Stimulated activated CD8-positive, alpha-beta memory T cell treated with anti-CD3 and anti-CD28 coated beads, Interleukin-4, amount 100 ng/mL, for 24 hours (primary cell): Measurements from ENCODE around the gene NFIX.
"Not testable (repeated sequence)": the region's sequence is repeated elsewhere in the genome, so short reads cannot be mapped to it uniquely, and the experiment has no call there.

ENCODE experiments used
- DNase-seq: peaks from one replicate; pipeline ENCODE4 v3.0.0-alpha.2; 2020; ENCODE audit warnings: low read depth

NFIX gene

GRCh38 chr19:12994701-12995595 lies at the start of gene NFIX:
Gene NFIX, plus strand, starts transcription at chr19:12995475. Its CDS starts 363 bp downstream, at chr19:12995838.
- DNase-seq: peak; percentile 52

GRCh38 chr19:12945479-12946091 lies 49.7 kb upstream of the NFIX start, which contains the start of gene RAD23A:
Gene RAD23A, plus strand, starts transcription at chr19:12945862. Its CDS starts 87 bp downstream, at chr19:12945949.
- peak; percentile 98 for DNase-seq

DNA sequence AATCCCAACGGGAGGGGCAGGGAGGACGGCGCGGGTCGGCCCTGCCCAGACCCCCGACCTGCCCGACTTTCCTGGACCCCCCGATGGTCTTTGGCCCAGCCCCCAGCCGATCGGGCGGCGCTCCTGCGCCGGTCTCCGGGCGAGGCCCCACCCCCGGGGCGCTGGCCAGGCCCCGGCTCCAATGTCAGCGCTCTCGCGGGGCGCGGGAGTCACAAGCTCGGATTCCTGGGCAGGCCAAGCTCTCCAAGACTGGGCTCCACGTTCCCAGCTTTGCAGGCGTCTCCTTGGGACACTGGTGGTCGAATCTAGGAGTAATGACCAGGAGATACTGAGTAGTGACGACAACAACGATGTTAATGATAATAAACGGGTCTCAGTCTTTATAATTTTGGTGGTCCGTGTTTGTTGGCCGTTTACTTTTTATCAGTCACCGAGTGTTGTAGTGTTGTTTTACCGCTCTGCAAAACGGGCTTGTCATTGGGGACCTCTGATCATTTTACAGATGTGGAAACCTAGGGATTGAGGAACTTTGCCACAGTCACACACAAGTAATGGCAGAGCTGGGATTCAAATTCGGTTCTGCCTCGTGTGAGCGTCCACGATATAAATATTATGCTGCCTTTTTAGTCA lies 49.1 kb upstream of the NFIX start:
- DNase-seq: peak; percentile 42

- DNase-seq: no peak
Measured at GRCh38 chr19:12946731-12947496, 48.4 kb upstream of the NFIX start.

- no peak for DNase-seq
Measured at GRCh38 chr19:12947702-12948611, 47.3 kb upstream of the NFIX start.

DNA sequence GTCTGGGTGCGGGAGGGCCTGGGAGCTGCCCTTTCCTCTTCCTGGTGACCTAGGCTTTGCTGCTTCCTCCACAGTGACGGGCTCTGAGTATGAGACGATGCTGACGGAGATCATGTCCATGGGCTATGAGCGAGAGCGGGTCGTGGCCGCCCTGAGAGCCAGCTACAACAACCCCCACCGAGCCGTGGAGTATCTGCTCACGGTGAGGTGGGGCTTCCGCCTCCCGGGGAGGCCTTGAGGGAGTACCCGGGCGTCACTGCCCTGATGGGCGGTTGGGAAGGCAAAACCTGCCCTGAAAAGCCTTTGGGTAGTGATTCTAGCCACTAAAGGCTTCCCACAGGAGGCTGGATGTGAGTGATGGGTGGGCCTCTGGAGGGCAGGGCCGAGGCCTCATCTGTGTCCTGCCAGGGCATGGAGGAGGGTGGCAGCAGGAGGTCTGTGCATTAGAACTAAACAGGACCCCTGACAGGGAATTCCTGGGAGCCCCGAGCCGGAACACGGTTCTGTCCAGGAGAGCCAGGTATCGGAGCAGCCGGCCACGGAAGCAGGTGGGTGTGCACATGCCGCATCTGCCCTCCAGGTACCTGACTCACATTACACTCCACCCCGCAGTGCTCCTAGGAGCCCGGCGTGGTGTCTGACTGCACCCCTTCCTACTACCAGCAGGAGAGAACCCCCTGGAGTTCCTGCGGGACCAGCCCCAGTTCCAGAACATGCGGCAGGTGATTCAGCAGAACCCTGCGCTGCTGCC lies 46.5 kb upstream of the NFIX start:
- DNase-seq: no peak

DNA sequence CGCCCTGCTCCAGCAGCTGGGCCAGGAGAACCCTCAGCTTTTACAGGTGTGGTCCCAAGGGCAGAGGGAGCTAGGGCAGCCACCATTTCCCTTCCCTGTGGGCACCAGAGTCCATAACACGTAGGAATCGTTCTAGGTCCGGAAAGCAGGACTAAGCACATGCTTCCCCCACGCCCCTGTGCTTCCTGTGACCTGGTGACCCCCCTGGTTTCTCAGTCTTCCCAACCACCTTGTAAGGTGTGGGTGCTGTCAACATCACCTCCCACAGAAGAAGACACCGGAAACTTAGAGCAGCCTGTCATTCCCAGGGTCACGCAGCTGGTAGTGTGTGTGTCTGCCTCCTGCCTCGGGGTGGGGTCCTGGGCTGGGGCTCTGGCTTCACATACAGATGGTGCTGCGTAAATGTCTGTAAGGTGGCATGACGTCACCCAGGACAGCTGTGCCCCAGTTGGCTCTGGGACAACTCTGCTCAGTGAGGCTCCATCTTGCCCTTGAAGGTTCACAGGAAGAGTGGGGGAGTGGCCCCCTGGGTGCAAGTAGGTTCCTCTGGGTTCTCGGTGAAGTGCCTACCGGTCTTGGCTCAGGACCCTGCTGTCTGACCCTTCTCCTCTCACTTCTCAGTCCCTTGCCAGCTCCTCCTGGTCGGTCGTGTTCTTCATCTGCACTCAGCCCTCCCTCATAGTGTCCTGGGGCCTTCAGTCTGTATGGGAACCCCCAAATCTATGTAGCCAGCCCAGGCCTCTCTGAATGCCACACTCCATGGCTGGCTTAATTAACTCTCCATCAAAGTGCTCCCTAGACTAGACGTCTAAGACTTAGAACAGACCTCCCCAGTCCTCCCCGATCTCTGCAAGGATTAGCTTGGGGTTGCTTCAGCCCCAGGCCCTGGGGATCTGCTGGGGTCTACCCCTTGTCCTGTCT lies 45.7 kb upstream of the NFIX start:
- DNase-seq: no peak

- not testable (repeated sequence) for DNase-seq
Measured at GRCh38 chr19:12952050-12952449, 43.2 kb upstream of the NFIX start.

GRCh38 chr19:12952488-12953137 lies 42.7 kb upstream of the NFIX start:
- DNase-seq: no peak

DNA sequence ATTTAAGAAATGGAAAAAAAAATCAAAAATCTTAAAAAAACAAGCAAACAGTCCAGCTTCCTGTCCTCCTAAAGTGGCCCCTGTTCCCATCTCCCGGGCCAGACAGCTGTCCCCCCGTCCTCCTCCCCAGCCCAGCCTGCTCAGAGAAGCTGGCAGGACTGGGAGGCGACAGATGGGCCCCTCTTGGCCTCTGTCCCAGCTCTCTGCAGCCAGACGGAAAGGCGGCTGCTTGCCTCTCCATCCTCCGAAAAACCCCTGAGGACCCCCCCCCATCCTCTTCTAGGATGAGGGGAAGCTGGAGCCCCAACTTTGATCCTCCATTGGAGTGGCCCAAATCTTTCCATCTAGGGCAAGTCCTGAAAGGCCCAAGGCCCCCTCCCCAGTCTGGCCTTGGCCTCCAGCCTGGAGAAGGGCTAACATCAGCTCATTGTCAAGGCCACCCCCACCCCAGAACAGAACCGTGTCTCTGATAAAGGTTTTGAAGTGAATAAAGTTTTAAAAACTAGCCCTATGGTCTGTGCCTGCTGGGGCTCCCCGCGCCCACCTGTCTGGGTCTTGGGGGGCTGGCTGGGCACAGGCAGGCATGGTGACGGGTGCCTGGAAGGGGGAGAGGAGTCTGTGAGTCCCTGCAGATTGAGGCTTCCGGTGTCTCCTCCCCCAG lies 42.0 kb upstream of the NFIX start:
- no peak for DNase-seq

- DNase-seq: no peak
Measured at GRCh38 chr19:12953799-12954611, 41.3 kb upstream of the NFIX start.

DNA sequence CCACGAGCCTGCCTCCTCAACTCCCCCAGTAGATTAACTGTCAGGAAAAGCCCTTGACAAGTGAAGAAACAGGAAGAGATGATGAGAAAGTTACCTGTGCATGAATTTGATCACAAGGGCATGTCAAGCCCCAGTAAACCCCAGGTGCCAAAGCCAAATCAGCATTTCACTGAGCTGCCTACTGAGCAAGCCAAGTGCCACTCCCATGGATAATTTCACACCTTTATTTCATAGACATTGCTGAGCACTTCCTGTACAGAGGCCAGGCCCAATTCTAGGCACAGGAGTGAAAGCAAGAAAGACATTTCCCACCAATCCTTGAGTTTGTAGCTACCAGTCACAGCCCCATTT lies 40.7 kb upstream of the NFIX start:
- DNase-seq: no peak

DNA sequence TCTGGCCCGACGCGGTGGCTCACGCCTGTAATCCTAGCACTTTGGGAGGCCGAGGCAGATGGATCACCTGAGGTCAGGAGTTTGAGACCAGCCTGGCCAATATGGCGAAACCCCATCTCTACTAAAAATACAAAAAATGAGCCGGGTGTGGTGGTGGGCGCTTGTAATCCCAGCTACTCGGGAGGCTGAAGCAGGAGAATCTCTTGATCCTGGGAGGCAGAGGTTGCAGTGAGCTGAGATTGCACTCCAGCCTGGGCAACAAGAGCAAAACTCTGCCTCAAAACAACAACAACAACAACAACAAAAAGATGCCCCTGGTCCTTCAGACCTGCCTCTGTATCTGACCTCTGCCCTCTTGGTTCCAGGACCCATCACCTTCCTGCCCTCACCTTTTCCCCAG lies 39.7 kb upstream of the NFIX start:
- DNase-seq: not testable (repeated sequence)

DNA sequence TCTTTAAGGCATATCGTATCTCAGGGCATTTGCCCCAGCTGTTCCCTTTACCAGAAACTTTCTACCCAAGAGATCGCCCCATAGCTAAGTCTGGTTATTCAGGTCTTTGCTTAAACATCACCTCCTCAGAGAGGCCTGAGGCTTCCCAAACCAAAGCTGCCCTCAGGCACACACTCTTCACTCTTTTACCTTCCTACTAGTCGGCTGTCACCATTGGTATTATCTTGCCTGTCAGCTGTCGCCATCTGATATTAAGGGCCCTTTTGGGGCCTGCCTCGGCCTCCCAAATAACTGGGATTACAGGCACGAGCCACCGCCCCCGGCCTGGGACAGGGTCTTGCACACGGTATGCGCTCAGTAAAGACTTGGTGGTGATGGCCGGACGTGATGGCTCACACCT lies 39.3 kb upstream of the NFIX start:
- no peak for DNase-seq

- peak; percentile 76 for DNase-seq
Measured at GRCh38 chr19:12956446-12957388, 38.6 kb upstream of the NFIX start, which contains the start of gene GADD45GIP1. Gene GADD45GIP1, minus strand, starts transcription at chr19:12957223. Its CDS starts 11 bp downstream, at chr19:12957212.

GRCh38 chr19:12957389-12957952 lies 37.8 kb upstream of the NFIX start:
- not testable (repeated sequence) for DNase-seq
